ENCODE measurements around the gene ODF2L.

The ODF2L gene

DNA sequence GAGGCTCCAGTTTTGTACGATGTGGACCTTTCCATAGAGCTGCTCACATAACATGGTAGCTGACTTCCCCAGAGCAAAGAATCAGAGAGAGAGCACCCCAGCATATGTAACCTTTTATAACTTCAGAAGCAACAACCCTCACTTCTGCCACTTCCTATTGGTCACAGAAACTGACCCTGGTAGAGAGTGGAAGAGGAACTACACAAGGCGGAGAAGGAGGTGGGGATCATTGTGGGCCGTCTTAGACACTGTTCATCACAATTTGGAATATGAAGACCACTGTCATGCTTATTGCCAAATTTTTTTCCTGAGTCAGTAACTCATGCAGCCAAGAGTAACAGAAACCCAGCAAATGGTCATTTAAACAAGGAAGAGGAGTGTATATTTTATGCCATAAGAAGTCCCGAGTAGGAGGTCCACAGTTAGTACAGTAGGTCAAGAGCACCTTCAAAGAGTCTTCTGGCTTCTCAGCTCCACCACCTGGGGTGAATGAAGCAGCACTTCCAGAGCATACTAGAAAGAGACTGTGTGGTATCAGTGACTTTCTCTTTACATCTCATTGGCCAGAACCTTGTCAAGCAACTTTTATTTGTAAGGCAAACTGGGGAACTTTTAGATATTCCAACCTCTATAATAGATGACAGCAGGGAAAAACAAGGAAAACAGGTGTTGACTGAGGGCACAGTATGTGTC, 71.8 kb downstream of the ODF2L start:
- no peak for TF ChIP-seq CTCF (IDR thresholded peaks at IDR 0.05; ENCODE audit: borderline replicate concordance, insufficient read depth, low read depth, low read length)
- H3K4me3 ChIP-seq (ENCODE audit: low read depth, low read length) = no peak overlapping the region

- H3K4me3 ChIP-seq (ENCODE audit: low read depth, low read length) = no peak overlapping the region
- no peak for TF ChIP-seq CTCF (IDR thresholded peaks at IDR 0.05; ENCODE audit: borderline replicate concordance, insufficient read depth, low read depth, low read length)
Observed at GRCh38 chr1:86322241-86322640, 73.9 kb downstream of the ODF2L start.

DNA sequence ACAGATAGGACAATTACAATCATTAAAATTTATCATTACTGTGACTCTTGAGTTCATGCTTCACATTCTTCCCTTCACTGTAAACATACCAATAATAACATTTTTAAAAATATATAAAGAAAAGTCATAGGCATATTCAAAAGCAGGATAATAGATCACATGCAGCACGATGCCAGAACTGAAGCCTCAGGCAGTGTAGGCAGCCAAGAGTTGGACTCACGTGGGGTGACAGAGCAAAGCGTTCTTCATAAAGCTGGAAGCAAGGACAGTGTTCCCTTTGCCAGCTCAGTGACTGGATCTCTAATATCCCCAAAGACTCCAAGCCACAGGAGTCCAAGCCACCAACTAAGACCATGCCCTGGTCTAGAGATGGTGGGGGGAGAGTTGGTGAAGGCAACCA, 77.7 kb downstream of the ODF2L start:
- H3K4me3 ChIP-seq (ENCODE audit: low read depth, low read length) = no peak overlapping the region
- no peak for TF ChIP-seq CTCF (IDR thresholded peaks at IDR 0.05; ENCODE audit: borderline replicate concordance, insufficient read depth, low read depth, low read length)

DNA sequence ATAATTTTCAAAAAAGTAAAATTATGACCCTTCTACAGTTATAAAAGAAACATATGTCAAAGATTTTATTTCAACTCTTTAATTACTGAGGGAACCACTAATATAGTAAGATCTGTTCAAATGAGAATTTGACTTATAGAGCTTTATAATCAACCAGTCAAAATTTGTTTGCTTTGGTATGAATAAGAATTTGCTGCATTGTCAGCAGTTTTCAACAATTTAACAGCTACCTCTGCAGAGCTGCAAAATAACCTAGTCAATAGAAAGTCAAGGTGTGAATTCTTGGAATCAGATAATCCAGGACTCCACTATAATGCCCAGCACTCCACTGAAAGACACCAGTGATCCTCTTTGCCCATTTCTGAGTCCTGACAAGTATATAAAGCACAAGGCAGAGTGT, 78.2 kb downstream of the ODF2L start:
- no peak overlapping the region for H3K4me3 ChIP-seq (ENCODE audit: low read depth, low read length)
- TF ChIP-seq CTCF (IDR thresholded peaks at IDR 0.05; ENCODE audit: borderline replicate concordance, insufficient read depth, low read depth, low read length) = no peak

DNA sequence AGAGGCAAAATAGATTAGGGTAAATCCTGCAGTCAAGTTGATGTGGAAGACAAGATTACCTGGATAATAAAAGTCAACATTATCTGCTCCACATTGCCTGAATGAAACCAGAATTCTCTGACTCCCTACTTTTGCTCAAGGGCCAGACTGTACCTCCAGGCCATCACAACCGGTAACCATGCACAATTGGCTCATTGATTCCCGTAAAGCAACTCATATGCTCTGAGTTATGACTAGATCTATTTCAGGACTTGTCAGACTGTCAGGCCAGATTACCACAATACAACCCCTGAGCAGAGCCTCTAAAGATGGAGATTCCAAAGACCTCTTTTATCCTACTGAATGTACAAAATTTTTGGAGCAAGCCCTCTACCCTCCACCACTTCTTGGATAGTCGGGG, 90.4 kb downstream of the ODF2L start:
- H3K4me3 ChIP-seq (ENCODE audit: low read depth, low read length) = no peak overlapping the region
- no peak for TF ChIP-seq CTCF (IDR thresholded peaks at IDR 0.05; ENCODE audit: borderline replicate concordance, insufficient read depth, low read depth, low read length)

GRCh38 chr1:86303041-86303690, 93.0 kb downstream of the ODF2L start:
- H3K4me3 ChIP-seq (ENCODE audit: low read depth, low read length) = no peak overlapping the region
- no peak for TF ChIP-seq CTCF (IDR thresholded peaks at IDR 0.05; ENCODE audit: borderline replicate concordance, insufficient read depth, low read depth, low read length)
